GM12878 (cell line): ENCODE results near the gene CMSS1. TPM values are rescaled to one million over a fixed set of nuclear protein-coding genes. Genes with fewer than 3 reads are reported as not detected.

Experiments
- ATAC-seq: fragments of 200-7000 bp; cut with Tn5 transposase; 3 replicates; pipeline ENCODE4 v1.9.1; 2020; ENCODE audit warnings: mild to moderate bottlenecking, moderate library complexity
- BruUV-seq: library from RNA; stranded (reverse); fragments of 400-500 nt; replicated peaks from 2 replicates; lab custom pipeline; 2021; lab: Mats Ljungman, UMichigan
- CTCF ChIA-PET: fragments of 300-600 bp; sonication (Branson Sonifier 250); formaldehyde crosslinking; extraction: SDS; loops from one replicate; lab custom pipeline; 2021; ENCODE audit warnings: inconsistent platforms; lab: Yijun Ruan, JAX
- POLR2A ChIA-PET: fragments of 350-600 bp; formaldehyde crosslinking; extraction: SDS; loops from one replicate; lab custom pipeline; 2021; ENCODE audit warnings: inconsistent platforms; lab: Charles Lee
- RAD21 ChIA-PET: fragments of 300-600 bp; sonication (Branson Sonifier 250); formaldehyde crosslinking; loops from one replicate; lab custom pipeline; 2023; ENCODE audit warnings: antibody characterized with exemption; ENCODE audit not compliant: unreplicated experiment; lab: Charles Lee
- SMC1A ChIA-PET: fragments of 300-600 bp; sonication (Branson Sonifier 250); formaldehyde crosslinking; loops from one replicate; lab custom pipeline; 2023; ENCODE audit not compliant: unreplicated experiment, uncharacterized antibody; lab: Charles Lee
- DNase-seq: peaks from one replicate; pipeline ENCODE4 v3.0.0-alpha.2; 2011; ENCODE audit warnings: low read depth, low spot score
- FAIRE-seq: peaks from 3 replicates; lab custom pipeline; 2011; peaks lifted over from hg19 to GRCh38; lab: Jason Lieb, UNC
- H2AFZ ChIP-seq: 2 replicates; pipeline ENCODE4 v1.6.0; 2011; ENCODE audit warnings: low read depth, low read length, control low read depth; ENCODE audit not compliant: control insufficient read depth
- H3K27ac ChIP-seq: 2 replicates; pipeline ENCODE4 v1.5.1; 2011; ENCODE audit warnings: control low read depth; ENCODE audit not compliant: control insufficient read depth, insufficient read depth
- H3K27me3 ChIP-seq, 2 experiments: replicated peaks in 1 of 2; 2 replicates each; pipeline versions ENCODE4 v1.6.0 to v1.6.1; 2011; ENCODE audit warnings: low read length in 1 of 2; ENCODE audit not compliant: control insufficient read depth in 2 of 2, insufficient read depth in 2 of 2
- H3K36me3 ChIP-seq, 2 experiments: 2 replicates each; pipeline ENCODE4 v1.5.1; 2011; ENCODE audit warnings: low read length in 1 of 2; ENCODE audit not compliant: control insufficient read depth in 2 of 2, insufficient read depth in 2 of 2
- H3K4me1 ChIP-seq: 2 replicates; pipeline ENCODE4 v1.6.1; 2011; ENCODE audit warnings: mild to moderate bottlenecking, low read length, moderate library complexity, mixed read lengths; ENCODE audit not compliant: control insufficient read depth, insufficient read depth
- H3K4me2 ChIP-seq: 2 replicates; pipeline ENCODE4 v1.6.0; 2011; ENCODE audit warnings: control low read depth; ENCODE audit not compliant: control insufficient read depth, insufficient read depth
- H3K4me3 ChIP-seq: fragments of 200-600 bp; sonication (generic); 2 replicates; pipeline ENCODE4 v1.5.1; 2016
- H3K79me2 ChIP-seq: 2 replicates; pipeline ENCODE4 v1.6.0; 2011; ENCODE audit warnings: low read length; ENCODE audit not compliant: control insufficient read depth, insufficient read depth
- H3K9ac ChIP-seq: 2 replicates; pipeline ENCODE4 v1.8.0; 2011; ENCODE audit warnings: low read length, control low read depth, mixed read lengths; ENCODE audit not compliant: control insufficient read depth, insufficient read depth
- H3K9me3 ChIP-seq: replicated peaks from 3 replicates; pipeline ENCODE4 v1.5.1; 2011; ENCODE audit warnings: mild to moderate bottlenecking, low read length; ENCODE audit not compliant: control insufficient read depth, insufficient read depth
- H4K20me1 ChIP-seq: 2 replicates; pipeline ENCODE4 v1.6.0; 2011; ENCODE audit not compliant: control insufficient read depth, insufficient read depth
- RAD21 ChIP-seq: IDR thresholded peaks from 2 replicates; pipeline ENCODE4 v1.6.1; 2011; ENCODE audit warnings: mild to moderate bottlenecking, low read depth, low read length, moderate library complexity; ENCODE audit not compliant: insufficient read depth
- ZNF207 ChIP-seq: fragments of 450-650 bp; IDR thresholded peaks from 2 replicates; pipeline ENCODE4 v1.6.1; 2014; ENCODE audit warnings: antibody characterized with exemption, mild to moderate bottlenecking, borderline replicate concordance
- ZNF217 ChIP-seq: fragments of 450-650 bp; IDR thresholded peaks from 2 replicates; pipeline ENCODE4 v1.6.1; 2017; ENCODE audit warnings: antibody characterized with exemption, mild to moderate bottlenecking
- WGBS: methylation state at CpG from one replicate; pipeline ENCODE4 v1.1.6; 2016; ENCODE audit warnings: low lambda C conversion rate; ENCODE audit not compliant: insufficient replicate concordance, insufficient coverage; ENCODE audit errors: missing lambda C conversion rate; 5-methylcytosine and 5-hydroxymethylcytosine counted together
- in situ Hi-C: fragments of 300-500 bp; cut with MboI; formaldehyde crosslinking; loops from 9 replicates; pipeline ENCODE4 v1.14.3; 2018; ENCODE audit warnings: mixed read lengths
- intact Hi-C: fragments of 100-400 bp; cut with micrococcal nuclease; formaldehyde crosslinking; loops from one replicate; pipeline ENCODE4 v1.14.2; 2022; ENCODE audit not compliant: unreplicated experiment
- polyA plus RNA-seq, 11 experiments: library from polyadenylated mRNA; depleted of rRNA in 4 of 11; unstranded in 6 of 11; stranded (reverse) in 5 of 11; fragments of >200 nt; fragmentation: Nextera tagmentation in 4 of 11; fragmentation: Illumina TruSeq in 1 of 11; extraction: Ambion mirVana in 4 of 11; extraction: Trizol in 1 of 11; gene quantifications; 1 replicate in 1 of 11; 2 replicates in 10 of 11; pipeline versions ENCODE4 v1.2.1 to v1.2.3, GENCODE V29; 2011 to 2016; ENCODE audit warnings: inconsistent platforms in 2 of 11, missing spikeins in 2 of 11, low read depth in 1 of 11
- total RNA-seq, 4 experiments: library from RNA; depleted of rRNA in 3 of 4; stranded (reverse); fragments of >200 nt in 3 of 4; fragmentation: Illumina TruSeq in 1 of 4; extraction: Trizol in 1 of 4; gene quantifications; 2 replicates each; pipeline versions ENCODE4 v1.2.1 to v1.2.3, GENCODE V29; 2013 to 2021
- TF ChIP-seq, protein P1 (sequence below): fragments of 450-650 bp; formaldehyde crosslinking; IDR thresholded peaks from 2 replicates; pipeline ENCODE4 v1.4.0; 2020; ENCODE audit warnings: mild to moderate bottlenecking, moderate library complexity

The CMSS1 gene
- total and polyA plus RNA-seq, 10 of the 15 experiments (the other 5 are each of a cell fraction or from before 2014, with no cell fraction given): 31.0 to 118 (median 70.1) TPM

- H3K79me2 ChIP-seq: no peaks in the 10 kb centered on the region; the same call in none of the 2 replicates
- ATAC-seq: no peak
- CTCF ChIA-PET: interaction anchor here (0.9 to 1.7 kb wide), 4 partner anchors 9 to 401 kb away, joined by 3 to 5 read pairs (median 3); no protein-coding TSS in a partner anchor
- no peak overlapping the region for H3K9ac ChIP-seq
- no peak for DNase-seq
- no peak for FAIRE-seq
- 96% methylated on average over 1 of the region's 1 CpG for WGBS
- no peak overlapping the region for H3K4me2 ChIP-seq
- no peaks in the 10 kb centered on the region for H3K9me3 ChIP-seq
- SMC1A ChIA-PET: interaction anchor here (1.1 kb wide), 1 partner anchor 38 kb away, joined by 3 read pairs; no protein-coding TSS in a partner anchor
- TF ChIP-seq RAD21: no peak
- no peak for TF ChIP-seq ZNF217
- no peak for TF ChIP-seq ZNF207
- TF ChIP-seq, protein P1, sequence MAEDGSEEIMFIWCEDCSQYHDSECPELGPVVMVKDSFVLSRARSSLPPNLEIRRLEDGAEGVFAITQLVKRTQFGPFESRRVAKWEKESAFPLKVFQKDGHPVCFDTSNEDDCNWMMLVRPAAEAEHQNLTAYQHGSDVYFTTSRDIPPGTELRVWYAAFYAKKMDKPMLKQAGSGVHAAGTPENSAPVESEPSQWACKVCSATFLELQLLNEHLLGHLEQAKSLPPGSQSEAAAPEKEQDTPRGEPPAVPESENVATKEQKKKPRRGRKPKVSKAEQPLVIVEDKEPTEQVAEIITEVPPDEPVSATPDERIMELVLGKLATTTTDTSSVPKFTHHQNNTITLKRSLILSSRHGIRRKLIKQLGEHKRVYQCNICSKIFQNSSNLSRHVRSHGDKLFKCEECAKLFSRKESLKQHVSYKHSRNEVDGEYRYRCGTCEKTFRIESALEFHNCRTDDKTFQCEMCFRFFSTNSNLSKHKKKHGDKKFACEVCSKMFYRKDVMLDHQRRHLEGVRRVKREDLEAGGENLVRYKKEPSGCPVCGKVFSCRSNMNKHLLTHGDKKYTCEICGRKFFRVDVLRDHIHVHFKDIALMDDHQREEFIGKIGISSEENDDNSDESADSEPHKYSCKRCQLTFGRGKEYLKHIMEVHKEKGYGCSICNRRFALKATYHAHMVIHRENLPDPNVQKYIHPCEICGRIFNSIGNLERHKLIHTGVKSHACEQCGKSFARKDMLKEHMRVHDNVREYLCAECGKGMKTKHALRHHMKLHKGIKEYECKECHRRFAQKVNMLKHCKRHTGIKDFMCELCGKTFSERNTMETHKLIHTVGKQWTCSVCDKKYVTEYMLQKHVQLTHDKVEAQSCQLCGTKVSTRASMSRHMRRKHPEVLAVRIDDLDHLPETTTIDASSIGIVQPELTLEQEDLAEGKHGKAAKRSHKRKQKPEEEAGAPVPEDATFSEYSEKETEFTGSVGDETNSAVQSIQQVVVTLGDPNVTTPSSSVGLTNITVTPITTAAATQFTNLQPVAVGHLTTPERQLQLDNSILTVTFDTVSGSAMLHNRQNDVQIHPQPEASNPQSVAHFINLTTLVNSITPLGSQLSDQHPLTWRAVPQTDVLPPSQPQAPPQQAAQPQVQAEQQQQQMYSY (CRISPR knock-in tag): no peak
- BruUV-seq: no TSS peak
- RAD21 ChIA-PET: no interaction called here
- intact Hi-C loops: no loop called here
- no peak overlapping the region for H3K27ac ChIP-seq
- no peak overlapping the region for H3K4me3 ChIP-seq
- in situ Hi-C loops: loop anchor here (10.0 kb wide), 1 partner anchor 59 kb away; no protein-coding TSS in a partner anchor
- H3K36me3 ChIP-seq: no peaks in the 10 kb centered on the region
- peaks cover 4% of the 10 kb centered on the region; the same call in 1 of the 2 replicates for H3K4me1 ChIP-seq
- no peak overlapping the region for H2AFZ ChIP-seq
- no peaks in the 10 kb centered on the region for H4K20me1 ChIP-seq
- H3K27me3 ChIP-seq: no peaks in the 10 kb centered on the region
- POLR2A ChIA-PET: no interaction called here
These were observed 38.2 kb downstream of the CMSS1 start for GRCh38 chr3:99855900-99856299.
